WI38 (cell line): ENCODE measurements around the gene AATK.

Experiments used
- H3K4me3 ChIP-seq: 2 replicates; pipeline ENCODE4 v1.5.1; 2011; ENCODE audit warnings: low read depth, mild to moderate bottlenecking, control low read depth, low read length
- TF ChIP-seq, protein P1 (sequence below): IDR thresholded peaks from 2 replicates; pipeline ENCODE4 v1.5.1; 2012; ENCODE audit warnings: low read depth, mild to moderate bottlenecking, control low read depth, low read length

AATK gene

DNA sequence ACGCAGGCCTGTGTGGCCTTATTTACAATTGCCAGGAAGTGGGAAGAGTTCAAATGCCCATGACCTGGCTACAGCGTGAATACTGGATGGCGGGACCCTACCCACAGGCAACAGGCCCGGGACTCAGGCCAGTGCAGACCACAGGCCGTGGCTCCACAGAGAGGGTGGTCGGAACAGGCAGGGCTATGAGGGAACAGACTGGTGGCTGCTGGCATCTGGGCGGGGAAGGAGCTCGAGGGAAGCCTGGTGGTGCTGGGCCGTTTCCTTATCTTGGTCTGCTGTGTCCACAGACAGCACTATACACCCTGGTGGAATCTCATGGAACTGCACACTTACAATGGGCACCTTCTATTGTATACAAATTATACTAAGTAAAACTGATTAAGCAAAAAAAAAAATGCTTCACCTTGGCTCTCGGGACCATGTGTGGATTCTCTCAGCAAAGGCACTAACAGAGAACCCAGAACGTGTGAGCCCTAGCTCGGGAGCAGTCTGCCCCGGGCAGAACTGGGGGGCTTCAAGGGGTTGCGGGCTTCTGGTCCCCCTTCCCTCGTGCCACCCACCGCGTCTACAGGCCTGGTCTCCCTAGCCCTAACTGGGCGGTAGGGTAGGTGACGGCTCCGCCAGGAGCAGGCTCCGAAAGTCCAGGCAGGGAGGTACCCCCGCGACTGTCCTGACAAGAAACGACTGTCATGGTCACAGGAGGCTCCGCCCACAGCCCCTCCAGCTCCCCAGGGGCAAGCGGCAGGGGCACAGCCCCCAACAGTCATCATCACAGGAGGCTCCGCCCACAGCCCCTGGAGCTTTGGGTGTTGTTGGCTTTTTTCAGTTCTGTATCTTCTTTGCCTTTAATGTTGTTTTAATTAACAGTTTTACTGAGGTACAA lies 34.9 kb upstream of the AATK start:
- TF ChIP-seq, protein P1, sequence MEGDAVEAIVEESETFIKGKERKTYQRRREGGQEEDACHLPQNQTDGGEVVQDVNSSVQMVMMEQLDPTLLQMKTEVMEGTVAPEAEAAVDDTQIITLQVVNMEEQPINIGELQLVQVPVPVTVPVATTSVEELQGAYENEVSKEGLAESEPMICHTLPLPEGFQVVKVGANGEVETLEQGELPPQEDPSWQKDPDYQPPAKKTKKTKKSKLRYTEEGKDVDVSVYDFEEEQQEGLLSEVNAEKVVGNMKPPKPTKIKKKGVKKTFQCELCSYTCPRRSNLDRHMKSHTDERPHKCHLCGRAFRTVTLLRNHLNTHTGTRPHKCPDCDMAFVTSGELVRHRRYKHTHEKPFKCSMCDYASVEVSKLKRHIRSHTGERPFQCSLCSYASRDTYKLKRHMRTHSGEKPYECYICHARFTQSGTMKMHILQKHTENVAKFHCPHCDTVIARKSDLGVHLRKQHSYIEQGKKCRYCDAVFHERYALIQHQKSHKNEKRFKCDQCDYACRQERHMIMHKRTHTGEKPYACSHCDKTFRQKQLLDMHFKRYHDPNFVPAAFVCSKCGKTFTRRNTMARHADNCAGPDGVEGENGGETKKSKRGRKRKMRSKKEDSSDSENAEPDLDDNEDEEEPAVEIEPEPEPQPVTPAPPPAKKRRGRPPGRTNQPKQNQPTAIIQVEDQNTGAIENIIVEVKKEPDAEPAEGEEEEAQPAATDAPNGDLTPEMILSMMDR: peak; percentile 64

DNA sequence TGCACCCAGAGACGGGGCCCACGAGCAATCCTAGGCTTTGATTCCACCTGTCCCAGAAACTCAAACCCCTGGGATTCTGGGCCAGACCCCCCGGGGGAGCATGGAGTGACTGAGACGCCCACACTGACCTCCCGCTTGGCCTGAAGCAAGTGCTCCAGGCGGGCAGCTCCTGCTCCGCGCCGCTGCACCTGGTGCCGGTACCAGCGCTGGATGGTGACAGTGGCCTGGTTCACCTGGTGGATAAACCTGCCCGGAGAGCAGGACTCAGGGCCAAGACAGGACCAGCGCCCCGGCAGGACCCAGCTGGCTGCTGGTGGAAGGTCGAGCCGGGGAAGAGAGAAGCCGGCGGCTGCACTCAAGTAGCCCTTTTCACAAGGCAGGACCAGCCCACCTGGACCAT lies 34.2 kb upstream of the AATK start:
- TF ChIP-seq, protein P1: no peak
- H3K4me3 ChIP-seq: no peak overlapping the region

More for the DNA sequence above, 34.9 kb upstream of the AATK start:
- no peak overlapping the region for H3K4me3 ChIP-seq

DNA sequence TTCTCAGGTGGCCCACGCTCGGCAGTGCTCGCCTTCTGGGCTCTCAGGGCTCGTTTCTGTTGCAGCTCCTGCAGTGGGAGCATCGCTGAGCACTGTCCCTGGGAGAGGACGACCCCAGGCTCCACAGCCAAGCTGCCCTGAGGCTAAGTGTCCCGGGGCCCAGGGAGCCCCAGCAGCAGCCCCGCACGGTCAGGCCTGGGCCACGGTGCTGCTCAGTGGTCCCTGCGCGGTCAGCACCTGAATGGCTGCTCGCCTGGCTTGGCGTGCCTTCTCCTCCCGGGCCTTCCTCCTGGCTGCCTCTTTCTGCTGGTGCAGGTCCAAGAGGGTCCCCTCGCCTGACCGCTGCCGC lies 33.4 kb upstream of the AATK start:
- H3K4me3 ChIP-seq: no peak overlapping the region
- TF ChIP-seq, protein P1: no peak

DNA sequence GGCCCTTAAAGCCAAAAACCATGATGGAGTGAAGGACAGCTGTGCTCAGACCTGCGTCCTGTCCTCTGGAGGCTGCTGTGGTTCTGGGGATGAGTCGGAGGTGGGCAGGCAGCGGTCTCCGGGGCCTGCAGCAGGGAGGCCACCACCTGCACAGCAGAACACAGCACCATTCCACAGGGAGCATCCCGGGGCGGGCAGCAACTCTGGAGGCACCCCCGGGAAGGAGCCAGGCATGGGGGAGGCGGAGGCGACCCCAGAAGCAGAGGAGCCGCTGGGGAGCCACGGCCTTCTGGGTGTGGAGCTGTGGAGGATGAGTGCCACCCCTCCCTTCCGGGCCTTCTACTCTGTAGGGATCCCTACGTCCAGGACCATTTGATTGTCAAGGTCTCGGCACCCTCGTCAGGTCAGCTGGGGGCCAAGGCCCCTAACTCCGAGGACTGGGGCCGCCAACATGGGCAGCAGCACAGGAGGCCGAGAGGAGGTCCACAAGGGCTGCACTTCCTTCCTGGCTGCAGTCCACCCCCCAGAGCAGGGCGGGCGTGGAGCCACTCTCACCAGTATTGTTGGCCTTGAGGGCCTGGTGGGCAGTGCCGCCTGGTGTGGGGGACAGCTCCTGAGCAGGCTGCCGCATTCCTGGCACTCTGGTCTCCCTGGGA lies 32.9 kb upstream of the AATK start:
- TF ChIP-seq, protein P1: no peak
- no peak overlapping the region for H3K4me3 ChIP-seq

DNA sequence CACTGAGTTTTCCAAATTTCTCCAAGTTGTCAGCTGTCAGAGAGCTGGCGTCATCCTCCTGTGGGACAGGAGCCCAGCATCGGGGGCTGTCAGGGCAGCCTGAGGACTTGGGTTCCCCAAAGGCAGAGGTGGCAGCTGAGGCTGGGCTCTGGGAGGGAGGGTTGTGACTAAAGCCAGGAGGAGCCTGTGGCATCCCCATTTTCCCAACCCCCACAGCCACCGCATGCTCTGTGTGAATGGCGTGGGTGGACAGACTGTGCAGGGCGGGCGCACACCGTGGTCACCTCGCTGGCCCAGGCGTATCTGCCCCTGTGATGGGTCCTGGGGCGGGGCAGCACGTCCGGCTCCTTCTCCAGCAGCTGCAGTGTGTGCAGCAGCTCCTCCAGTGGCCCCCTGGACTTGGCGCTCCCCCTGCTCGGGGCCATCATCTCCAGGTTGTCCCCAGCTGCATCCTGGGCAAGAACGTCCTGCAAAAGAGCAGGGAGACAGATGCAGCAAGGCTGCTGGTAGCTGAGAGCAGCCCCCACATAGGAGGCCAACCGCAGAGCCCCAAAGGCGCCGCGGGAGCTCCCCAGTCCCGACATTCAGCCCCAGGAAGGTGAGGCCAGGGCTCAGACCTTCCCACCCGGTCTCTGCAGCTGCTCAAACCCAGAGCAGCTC lies 31.9 kb upstream of the AATK start:
- TF ChIP-seq, protein P1: no peak
- no peak overlapping the region for H3K4me3 ChIP-seq

DNA sequence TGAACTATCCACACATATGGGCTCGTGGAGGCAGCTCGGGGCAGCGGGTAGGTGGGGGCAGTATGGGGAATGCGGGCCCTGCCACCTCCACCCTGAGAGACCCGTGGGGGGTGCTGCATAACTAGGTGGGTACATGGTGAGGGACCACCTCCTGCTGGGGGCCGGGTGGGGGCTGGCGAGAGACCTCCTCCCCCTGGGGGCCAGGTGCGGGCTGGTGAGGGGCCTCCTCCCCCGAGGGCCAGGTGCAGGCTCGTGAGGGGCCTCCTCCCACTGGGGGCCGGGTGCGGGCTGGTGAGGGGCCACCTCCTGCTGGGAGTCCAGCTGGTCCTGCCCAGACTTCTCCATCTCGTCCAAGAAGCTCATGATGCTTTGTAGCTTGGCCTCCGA lies 31.4 kb upstream of the AATK start:
- no peak overlapping the region for H3K4me3 ChIP-seq
- TF ChIP-seq, protein P1: no peak
